ENCODE measurements around the gene KDELR3.

DNA sequence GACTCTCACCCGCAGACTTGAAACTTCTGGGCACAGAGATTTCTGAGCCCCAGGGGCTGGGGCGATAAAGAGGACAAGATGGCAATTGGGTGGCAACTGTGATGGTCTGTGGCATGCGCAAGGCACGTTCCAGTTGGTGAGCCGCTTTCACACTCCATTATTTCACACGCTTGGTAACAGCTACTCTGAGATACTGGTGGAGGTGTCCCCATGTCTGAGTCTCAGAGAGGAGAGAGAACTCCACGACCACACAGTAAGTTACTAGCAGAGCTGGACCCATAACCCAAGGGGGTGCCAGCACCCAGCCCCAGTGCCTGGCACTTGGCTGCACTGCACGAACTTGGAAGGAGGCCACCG is 6.9 kb upstream of the KDELR3 start:
- TF ChIP-seq CREB1 (IDR thresholded peaks at IDR 0.05; ENCODE audit: low read depth): no peak
- TF ChIP-seq MAX (IDR thresholded peaks at IDR 0.05): no peak

Data from Ishikawa (cell line).